ENCODE data around the gene LYRM2. TPM values are rescaled to one million over a fixed set of nuclear protein-coding genes. Genes with fewer than 3 reads are reported as not detected.

LYRM2 gene
- total RNA-seq = 11.3 and 23.5 TPM in 2 replicates

- peak; percentile 12 for TF ChIP-seq CTCF (conservative IDR thresholded peaks at IDR 0.05; ENCODE audit: low read depth, low read length)
- H3K4me3 ChIP-seq (ENCODE audit: low read depth, low read length) = peak within 1 kb of the TSS; percentile 73
- peak; percentile 50 for DNase-seq (ENCODE audit: low read depth)
Observed at GRCh38 chr6:89638320-89639195, at the start of gene LYRM2. Gene LYRM2 (minus strand): TSS chr6:89638747. CDS start chr6:89638716, 31 bp downstream.

GRCh38 chr6:89688328-89688727 lies 49.8 kb upstream of the LYRM2 start:
- no peak for DNase-seq (ENCODE audit: low read depth)
- no peak for TF ChIP-seq CTCF (conservative IDR thresholded peaks at IDR 0.05; ENCODE audit: low read depth, low read length)
- H3K4me3 ChIP-seq (ENCODE audit: low read depth, low read length) = no peak overlapping the region

GRCh38 chr6:89685311-89685710 lies 46.8 kb upstream of the LYRM2 start:
- H3K4me3 ChIP-seq (ENCODE audit: low read depth, low read length) = no peak overlapping the region
- TF ChIP-seq CTCF (conservative IDR thresholded peaks at IDR 0.05; ENCODE audit: low read depth, low read length) = no peak
- DNase-seq (ENCODE audit: low read depth) = no peak

- no peak overlapping the region for H3K4me3 ChIP-seq (ENCODE audit: low read depth, low read length)
- no peak for TF ChIP-seq CTCF (conservative IDR thresholded peaks at IDR 0.05; ENCODE audit: low read depth, low read length)
Observed at GRCh38 chr6:89682991-89683390, 44.4 kb upstream of the LYRM2 start.

GRCh38 chr6:89681983-89682564 lies 43.5 kb upstream of the LYRM2 start:
- H3K4me3 ChIP-seq (ENCODE audit: low read depth, low read length) = no peak overlapping the region
- no peak for DNase-seq (ENCODE audit: low read depth)
- TF ChIP-seq CTCF (conservative IDR thresholded peaks at IDR 0.05; ENCODE audit: low read depth, low read length) = no peak

More at GRCh38 chr6:89682991-89683390, 44.4 kb upstream of the LYRM2 start:
- DNase-seq (ENCODE audit: low read depth) = no peak

GRCh38 chr6:89680551-89680950 lies 42.0 kb upstream of the LYRM2 start:
- no peak for DNase-seq (ENCODE audit: low read depth)
- TF ChIP-seq CTCF (conservative IDR thresholded peaks at IDR 0.05; ENCODE audit: low read depth, low read length) = no peak
- no peak overlapping the region for H3K4me3 ChIP-seq (ENCODE audit: low read depth, low read length)

Data from epithelial cell of proximal tubule (primary cell).